Trophoblast cell (in vitro differentiated cells and primary cell): ENCODE data around the gene ENPP1.

Experiments used
- DNase-seq, 2 donors: peaks; one replicate each; pipeline ENCODE4 v3.0.0-alpha.2; 2016
- H2AFZ ChIP-seq: 2 replicates; pipeline ENCODE4 v1.6.1; 2013; ENCODE audit warnings: low read length, moderate library complexity, mild to moderate bottlenecking; ENCODE audit not compliant: insufficient read depth, poor library complexity
- H2AK5ac ChIP-seq: 2 replicates; pipeline ENCODE4 v1.6.1; 2013; ENCODE audit warnings: mild to moderate bottlenecking, low read length
- H2BK120ac ChIP-seq: 2 replicates; pipeline ENCODE4 v1.6.1; 2013; ENCODE audit warnings: low read length, mild to moderate bottlenecking, moderate library complexity; ENCODE audit not compliant: insufficient read depth, poor library complexity
- H2BK12ac ChIP-seq: 2 replicates; pipeline ENCODE4 v1.6.1; 2013; ENCODE audit warnings: mild to moderate bottlenecking, low read length, moderate library complexity
- H2BK5ac ChIP-seq: 2 replicates; pipeline ENCODE4 v1.6.1; 2013; ENCODE audit warnings: low read length, low read depth, moderate library complexity, mild to moderate bottlenecking; ENCODE audit not compliant: poor library complexity
- H3K14ac ChIP-seq: 2 replicates; pipeline ENCODE4 v1.6.1; 2013; ENCODE audit warnings: mild to moderate bottlenecking, low read length
- H3K18ac ChIP-seq: 2 replicates; pipeline ENCODE4 v1.6.1; 2013; ENCODE audit warnings: mild to moderate bottlenecking, low read length
- H3K23ac ChIP-seq: 2 replicates; pipeline ENCODE4 v1.6.1; 2013; ENCODE audit warnings: low read length
- H3K27ac ChIP-seq: 2 replicates; pipeline ENCODE4 v1.5.1; 2013; ENCODE audit warnings: low read depth, mild to moderate bottlenecking, inconsistent platforms, low read length, moderate library complexity
- H3K27me3 ChIP-seq: 2 replicates; pipeline ENCODE4 v1.6.1; 2013; ENCODE audit warnings: inconsistent platforms, mild to moderate bottlenecking, low read length, moderate library complexity; ENCODE audit not compliant: insufficient read depth
- H3K36me3 ChIP-seq, 2 experiments: 1 replicate in 1 of 2; 2 replicates in 1 of 2; pipeline ENCODE4 v1.6.1; 2013; ENCODE audit warnings: low read length in 2 of 2, mild to moderate bottlenecking in 2 of 2, moderate library complexity in 1 of 2; ENCODE audit not compliant: insufficient read depth in 2 of 2, control insufficient read depth in 1 of 2
- H3K4ac ChIP-seq: 2 replicates; pipeline ENCODE4 v1.6.1; 2013; ENCODE audit warnings: low read depth, mild to moderate bottlenecking, low read length, moderate library complexity
- H3K4me1 ChIP-seq, 2 experiments: 1 replicate in 1 of 2; 2 replicates in 1 of 2; pipeline ENCODE4 v1.6.1; 2013; ENCODE audit warnings: low read length in 2 of 2, mild to moderate bottlenecking in 2 of 2, moderate library complexity in 1 of 2; ENCODE audit not compliant: insufficient read depth in 2 of 2, control insufficient read depth in 1 of 2
- H3K4me2 ChIP-seq: 2 replicates; pipeline ENCODE4 v1.6.1; 2013; ENCODE audit warnings: inconsistent platforms, mild to moderate bottlenecking, low read length, moderate library complexity
- H3K4me3 ChIP-seq: 2 replicates; pipeline ENCODE4 v1.5.1; 2013; ENCODE audit warnings: mild to moderate bottlenecking, low read depth, low read length, inconsistent platforms
- H3K79me1 ChIP-seq: one replicate; pipeline ENCODE4 v1.6.1; 2013; ENCODE audit warnings: low read length
- H3K79me2 ChIP-seq: 2 replicates; pipeline ENCODE4 v1.6.1; 2013; ENCODE audit warnings: low read length, mild to moderate bottlenecking; ENCODE audit not compliant: control insufficient read depth, insufficient read depth, poor library complexity
- H3K9ac ChIP-seq: 2 replicates; pipeline ENCODE4 v1.6.1; 2013; ENCODE audit warnings: mild to moderate bottlenecking, low read length
- H3K9me3 ChIP-seq: 2 replicates; pipeline ENCODE4 v1.6.1; 2013; ENCODE audit warnings: low read depth, mild to moderate bottlenecking, control low read depth, inconsistent platforms, low read length; ENCODE audit not compliant: insufficient read depth
- H4K12ac ChIP-seq: 2 replicates; pipeline ENCODE4 v1.6.1; 2013; ENCODE audit warnings: low read depth, mild to moderate bottlenecking, low read length, moderate library complexity
- H4K8ac ChIP-seq: 2 replicates; pipeline ENCODE4 v1.6.1; 2013; ENCODE audit warnings: low read depth, mild to moderate bottlenecking, low read length, moderate library complexity
- H4K91ac ChIP-seq: one replicate; pipeline ENCODE4 v1.6.1; 2013; ENCODE audit warnings: low read depth, mild to moderate bottlenecking, low read length, moderate library complexity
- WGBS: extraction: QIAGEN DNeasy Blood & Tissue Kit; methylation state at CpG from one replicate; pipeline ENCODE4 v1.1.7; 2013; ENCODE audit warnings: missing lambda C conversion rate; ENCODE audit not compliant: insufficient read length, insufficient coverage; ENCODE audit errors: extremely low coverage; 5-methylcytosine and 5-hydroxymethylcytosine counted together

ENPP1 gene

GRCh38 chr6:131765804-131766135, 42.0 kb upstream of the ENPP1 start:
- Histone ChIP-seq H3K18ac (no peak overlapping the region), H3K27ac (no peak overlapping the region), H3K9ac (no peak overlapping the region), H3K14ac (no peak overlapping the region), H2AK5ac (no peak overlapping the region), H4K12ac (no peak overlapping the region), H2BK5ac (no peak overlapping the region), H3K36me3 (no peaks in the 10 kb centered on the region), H2AFZ (no peak overlapping the region), H3K4me3 (no peak overlapping the region), H3K4me2 (no peak overlapping the region), H3K4ac (no peak overlapping the region), H2BK12ac (no peak overlapping the region), H3K27me3 (no peaks in the 10 kb centered on the region), H3K9me3 (no peaks in the 10 kb centered on the region), H3K79me2 (no peaks in the 10 kb centered on the region), H4K8ac (no peak overlapping the region), H4K91ac (no peak overlapping the region), H2BK120ac (no peak overlapping the region), H3K4me1 (peaks cover 0 to 2% of the 10 kb centered on the region in 2 experiments), H3K23ac (no peak overlapping the region), H3K79me1 (no peaks in the 10 kb centered on the region)
- WGBS: no CpG with 5 or more reads among the region's 4 CpGs
- DNase-seq: no peak

GRCh38 chr6:131766631-131767030, 41.2 kb upstream of the ENPP1 start:
- Histone ChIP-seq H3K14ac (no peak overlapping the region), H2AFZ (no peak overlapping the region), H4K8ac (no peak overlapping the region), H2BK12ac (no peak overlapping the region), H3K79me1 (no peaks in the 10 kb centered on the region), H3K23ac (no peak overlapping the region), H3K4ac (no peak overlapping the region), H3K27me3 (no peaks in the 10 kb centered on the region), H2AK5ac (no peak overlapping the region), H3K27ac (no peak overlapping the region), H4K12ac (no peak overlapping the region), H2BK120ac (no peak overlapping the region), H3K9me3 (no peaks in the 10 kb centered on the region), H3K79me2 (no peaks in the 10 kb centered on the region), H3K9ac (no peak overlapping the region), H4K91ac (no peak overlapping the region), H3K18ac (no peak overlapping the region), H3K4me1 (peaks cover 0 to 2% of the 10 kb centered on the region in 2 experiments), H2BK5ac (no peak overlapping the region), H3K4me2 (no peak overlapping the region), H3K36me3 (no peaks in the 10 kb centered on the region), H3K4me3 (no peak overlapping the region)
- DNase-seq: no peak
- no CpG with 5 or more reads among the region's 2 CpGs for WGBS

GRCh38 chr6:131768964-131769363, 38.9 kb upstream of the ENPP1 start:
- no peak overlapping the region for H2BK5ac ChIP-seq
- H3K23ac ChIP-seq: no peak overlapping the region
- H3K4me1 ChIP-seq: peaks cover 0 to 2% of the 10 kb centered on the region in 2 experiments
- no peak overlapping the region for H3K9ac ChIP-seq
- H2AK5ac ChIP-seq: no peak overlapping the region
- H3K4me3 ChIP-seq: no peak overlapping the region
- no peak overlapping the region for H3K27ac ChIP-seq
- H4K8ac ChIP-seq: no peak overlapping the region
- WGBS: no CpG with 5 or more reads among the region's 1 CpG
- no peak overlapping the region for H3K18ac ChIP-seq
- no peak overlapping the region for H3K14ac ChIP-seq
- H3K4ac ChIP-seq: no peak overlapping the region
- no peaks in the 10 kb centered on the region for H3K79me1 ChIP-seq
- H4K12ac ChIP-seq: no peak overlapping the region
- no peaks in the 10 kb centered on the region for H3K27me3 ChIP-seq
- no peak for DNase-seq
- H4K91ac ChIP-seq: no peak overlapping the region
- no peak overlapping the region for H2BK120ac ChIP-seq
- H3K9me3 ChIP-seq: no peaks in the 10 kb centered on the region
- no peaks in the 10 kb centered on the region for H3K36me3 ChIP-seq
- H3K4me2 ChIP-seq: no peak overlapping the region
- H2AFZ ChIP-seq: no peak overlapping the region
- H2BK12ac ChIP-seq: no peak overlapping the region
- H3K79me2 ChIP-seq: no peaks in the 10 kb centered on the region

- Histone ChIP-seq H3K9ac (no peak overlapping the region), H3K4ac (no peak overlapping the region), H4K8ac (no peak overlapping the region), H2AFZ (no peak overlapping the region), H3K18ac (no peak overlapping the region), H4K91ac (no peak overlapping the region), H3K4me3 (no peak overlapping the region), H2BK12ac (no peak overlapping the region), H3K27me3 (no peaks in the 10 kb centered on the region), H3K27ac (no peak overlapping the region), H3K79me2 (no peaks in the 10 kb centered on the region), H2BK5ac (no peak overlapping the region), H4K12ac (no peak overlapping the region), H2BK120ac (no peak overlapping the region), H2AK5ac (no peak overlapping the region), H3K9me3 (no peaks in the 10 kb centered on the region), H3K79me1 (no peaks in the 10 kb centered on the region), H3K14ac (no peak overlapping the region), H3K23ac (no peak overlapping the region), H3K4me2 (no peak overlapping the region), H3K4me1 (peaks cover 0 to 2% of the 10 kb centered on the region in 2 experiments), H3K36me3 (no peaks in the 10 kb centered on the region)
- DNase-seq: no peak
- no CpG with 5 or more reads among the region's 15 CpGs for WGBS
Measured at GRCh38 chr6:131769385-131770141, 38.3 kb upstream of the ENPP1 start.
